ENCODE data around the gene KRTAP22-2.

The KRTAP22-2 gene

DNA sequence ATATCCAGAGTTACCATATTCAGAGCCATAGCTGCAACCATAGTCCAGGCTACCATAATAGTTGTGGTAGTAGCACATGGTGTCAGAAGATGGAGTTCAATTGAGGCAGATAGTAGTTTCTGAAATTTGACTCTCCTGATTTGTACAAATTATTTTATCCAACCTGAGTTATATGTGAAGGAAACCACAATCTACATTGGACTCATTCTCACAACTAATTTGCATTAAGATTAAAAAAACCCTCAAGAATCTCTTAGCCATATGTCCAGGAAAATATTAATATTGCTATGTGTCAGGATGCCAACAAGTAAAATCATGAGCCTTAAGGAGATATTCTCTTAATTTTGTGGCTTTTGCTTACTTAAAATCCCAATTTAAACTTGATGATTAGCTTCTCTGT is at the start of gene KRTAP22-2:
KRTAP22-2 (minus strand) TSS at position 101 of the 400 bp plus-strand sequence.
- no peak for DNase-seq

DNA sequence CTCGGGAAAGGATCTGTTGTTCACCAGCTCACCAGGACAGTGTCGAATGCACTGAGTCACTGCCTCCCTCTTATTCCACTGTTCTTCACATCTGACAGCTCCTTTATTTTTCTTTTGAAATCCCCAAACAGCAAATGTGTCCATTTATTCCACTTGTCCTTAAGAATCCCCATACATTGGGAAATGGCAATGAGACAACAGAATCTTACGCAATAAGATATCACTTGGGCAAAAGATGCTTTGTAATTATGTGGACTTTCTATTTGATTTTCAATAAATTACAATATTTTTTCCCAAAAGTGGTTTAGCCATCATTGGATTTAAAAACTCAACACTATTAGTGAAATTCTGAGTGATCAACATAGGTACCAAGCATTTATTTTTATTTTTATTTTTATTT is 48.5 kb upstream of the KRTAP22-2 start:
- DNase-seq, result no peak

DNA sequence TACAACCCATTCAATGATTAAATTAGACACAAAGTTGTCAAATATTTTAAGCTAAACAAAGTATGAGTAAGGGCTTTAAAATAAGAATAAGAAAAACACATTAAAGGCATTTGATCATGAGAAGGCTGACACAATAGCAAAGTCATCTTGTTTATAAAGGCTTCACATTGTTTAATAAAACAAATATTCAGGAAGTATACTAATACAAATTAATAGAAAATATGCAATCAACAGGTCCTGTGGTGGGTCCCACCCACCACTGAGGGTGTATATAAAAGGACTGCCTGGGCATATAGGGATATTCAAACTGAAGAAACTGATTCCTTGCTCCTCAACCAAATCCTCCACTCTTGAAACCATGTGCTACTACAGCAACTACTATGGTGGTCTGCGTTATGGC is 44.7 kb upstream of the KRTAP22-2 start, which contains the start of gene KRTAP20-2:
KRTAP20-2 (plus strand) TSS at position 301 of the 400 bp plus-strand sequence; CDS start at position 359, 58 bp downstream.
- no peak for DNase-seq

DNA sequence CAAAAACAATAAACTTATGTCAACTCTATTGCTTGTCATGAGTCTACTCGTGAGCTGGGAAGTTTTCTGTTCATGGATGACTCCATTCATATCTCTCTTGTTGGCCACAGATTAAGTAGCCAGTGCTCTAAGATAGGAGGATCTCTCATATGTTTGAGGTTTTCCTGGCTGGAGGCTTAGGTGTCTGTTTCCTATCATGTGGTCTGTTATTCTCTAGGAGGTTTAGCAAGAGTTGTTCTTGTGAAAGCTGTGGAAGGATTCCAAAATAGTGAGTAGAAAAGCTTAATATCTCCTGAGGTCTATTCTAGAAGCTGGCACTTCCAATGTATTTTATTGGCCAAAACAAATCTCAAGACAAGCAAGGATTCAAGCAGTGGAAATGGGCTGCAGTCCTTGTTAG is 39.0 kb upstream of the KRTAP22-2 start:
- DNase-seq, result no peak

- DNase-seq, result no peak
These were observed 37.9 kb upstream of the KRTAP22-2 start for GRCh38 chr21:30628109-30628508.

DNA sequence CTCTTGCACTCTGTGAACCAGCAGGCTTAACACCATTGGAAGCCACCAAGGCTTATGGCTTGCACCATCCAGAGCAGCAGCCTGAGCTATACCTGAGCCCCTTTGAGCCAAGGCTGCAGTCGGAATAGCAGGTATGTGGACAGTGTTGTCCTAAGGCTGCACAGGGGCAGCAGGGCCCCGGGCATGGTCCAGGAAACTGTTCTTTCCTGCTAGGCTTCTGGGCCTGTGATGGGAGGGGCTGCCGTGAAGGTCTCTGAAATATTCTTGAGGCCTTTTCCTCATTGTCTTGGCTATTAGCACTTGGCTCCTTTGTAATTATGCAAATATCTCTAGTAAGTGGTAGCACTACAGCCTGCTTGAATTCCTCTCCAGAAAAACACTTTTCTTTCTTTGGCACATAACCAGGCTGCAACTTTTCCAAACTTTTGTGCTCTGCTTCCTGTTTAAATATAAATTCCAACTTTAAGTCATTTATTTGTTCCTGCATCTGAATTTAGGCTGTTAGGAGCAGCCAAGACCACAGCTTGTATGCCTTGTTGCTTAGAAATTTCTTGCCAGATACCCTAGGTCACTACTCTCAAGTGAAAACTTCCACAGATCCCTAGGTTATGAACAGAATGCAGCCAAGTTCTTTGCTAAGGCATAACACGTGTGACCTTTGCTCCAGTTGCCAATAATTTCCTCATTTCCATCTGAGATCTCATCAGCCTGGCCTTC is 35.4 kb upstream of the KRTAP22-2 start:
- DNase-seq, result no peak

DNA sequence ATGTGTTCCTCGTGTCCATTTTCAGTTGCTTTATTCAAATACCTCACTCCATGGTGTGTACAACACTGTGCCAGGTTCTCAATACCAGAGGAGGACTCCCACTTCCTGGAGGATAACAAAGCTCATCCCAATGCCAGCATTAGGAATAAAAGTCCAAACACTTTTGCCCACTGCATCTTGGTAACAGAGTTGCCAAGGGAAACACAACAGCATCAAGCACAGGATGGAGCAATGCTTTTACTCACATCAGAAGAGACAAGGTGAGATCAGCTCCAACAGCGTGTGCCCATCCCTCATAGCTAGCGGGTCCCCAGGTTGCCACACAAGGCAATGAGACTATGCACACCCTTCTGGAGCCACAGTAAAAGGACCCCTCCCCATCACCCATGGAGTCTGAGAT is 33.2 kb upstream of the KRTAP22-2 start:
- no peak for DNase-seq

GRCh38 chr21:30620522-30620921 is 30.3 kb upstream of the KRTAP22-2 start, which contains the start of gene KRTAP20-4:
Gene KRTAP20-4, plus strand, starts transcription at chr21:30620627.
- DNase-seq, result no peak

- no peak for DNase-seq
These were observed 29.9 kb upstream of the KRTAP22-2 start for GRCh38 chr21:30620080-30620479.

- no peak for DNase-seq
These were observed 25.9 kb upstream of the KRTAP22-2 start, which contains the start of gene KRTAP20-1 for GRCh38 chr21:30616125-30616524. Gene KRTAP20-1, plus strand, starts transcription at chr21:30616425. Its CDS starts 30 bp downstream, at chr21:30616455.

GRCh38 chr21:30615199-30615598 is 25.0 kb upstream of the KRTAP22-2 start:
- DNase-seq, result no peak

- DNase-seq, result no peak
These were observed 23.6 kb upstream of the KRTAP22-2 start, which contains the start of gene KRTAP6-1 for GRCh38 chr21:30613836-30614235. Gene KRTAP6-1, minus strand, starts transcription at chr21:30613930. Its CDS starts 26 bp downstream, at chr21:30613904.

GRCh38 chr21:30612132-30612531 is 21.9 kb upstream of the KRTAP22-2 start:
- DNase-seq, result no peak

DNA sequence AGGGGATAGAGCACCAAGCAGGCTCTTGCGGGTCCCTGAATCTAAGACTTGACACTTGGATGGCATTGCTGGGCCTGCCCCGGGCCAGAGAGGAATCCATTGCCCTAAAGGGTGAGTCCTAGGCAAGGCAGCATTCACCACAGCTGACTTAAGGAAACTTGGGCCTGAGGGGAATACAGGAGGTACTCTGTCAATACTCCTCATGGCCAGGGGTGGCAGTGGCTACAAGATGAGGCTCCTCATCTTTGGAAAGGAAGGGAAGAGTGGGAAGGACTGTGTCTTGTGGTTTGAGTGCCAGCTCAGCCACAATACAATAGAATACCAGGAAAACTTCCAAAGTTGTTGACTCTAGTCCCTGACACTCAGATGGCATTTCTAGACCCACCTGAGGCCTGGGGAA is 15.8 kb upstream of the KRTAP22-2 start:
- no peak for DNase-seq

DNA sequence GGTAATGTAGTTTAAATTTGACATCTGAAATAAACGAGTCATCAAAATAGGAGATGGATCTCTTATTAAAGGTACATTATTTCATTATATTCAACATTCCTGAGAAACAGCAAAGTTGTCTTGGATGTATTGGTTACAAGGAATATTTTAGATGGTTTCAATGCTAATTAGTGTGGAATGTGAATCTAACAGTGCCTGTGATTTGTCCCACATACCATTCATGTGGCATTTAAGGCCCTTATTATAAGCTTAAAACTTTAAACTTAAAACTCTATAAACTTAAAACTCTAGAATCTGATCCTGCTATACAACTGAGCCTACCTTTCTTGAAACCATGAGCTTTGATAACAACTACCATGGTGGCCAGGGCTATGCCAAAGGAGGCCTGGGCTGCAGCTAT is 10.6 kb upstream of the KRTAP22-2 start, which contains the start of gene KRTAP22-1:
KRTAP22-1 (plus strand) TSS at position 301 of the 400 bp plus-strand sequence.
- DNase-seq, result no peak

DNA sequence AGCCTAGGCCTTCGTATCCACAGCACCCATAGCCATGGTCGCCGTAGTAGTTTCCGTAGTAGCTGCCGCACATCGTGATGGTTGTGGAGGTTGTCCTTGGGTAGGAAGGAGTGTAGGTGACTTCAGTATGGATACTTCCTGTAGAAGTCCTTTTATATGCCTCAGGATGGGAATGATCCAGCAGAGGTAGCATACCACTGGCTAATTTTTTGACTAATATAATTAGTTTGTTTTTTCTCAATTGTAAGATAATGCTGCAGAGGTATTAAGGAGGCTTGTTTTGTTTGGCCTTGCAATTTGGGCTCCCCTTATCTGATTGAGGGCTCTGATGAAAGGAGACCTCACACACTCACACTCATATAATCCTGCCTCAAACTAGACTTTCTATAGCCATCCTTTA is 8.6 kb upstream of the KRTAP22-2 start, which contains the start of gene KRTAP6-2:
KRTAP6-2 (minus strand) TSS at position 101 of the 400 bp plus-strand sequence; CDS start at position 73, 28 bp downstream.
- no peak for DNase-seq

- no peak for DNase-seq
These were observed 1.9 kb upstream of the KRTAP22-2 start, which contains the start of gene KRTAP6-3 for GRCh38 chr21:30592140-30592539. Gene KRTAP6-3, plus strand, starts transcription at chr21:30592440. Its CDS starts 6 bp downstream, at chr21:30592446.

DNA sequence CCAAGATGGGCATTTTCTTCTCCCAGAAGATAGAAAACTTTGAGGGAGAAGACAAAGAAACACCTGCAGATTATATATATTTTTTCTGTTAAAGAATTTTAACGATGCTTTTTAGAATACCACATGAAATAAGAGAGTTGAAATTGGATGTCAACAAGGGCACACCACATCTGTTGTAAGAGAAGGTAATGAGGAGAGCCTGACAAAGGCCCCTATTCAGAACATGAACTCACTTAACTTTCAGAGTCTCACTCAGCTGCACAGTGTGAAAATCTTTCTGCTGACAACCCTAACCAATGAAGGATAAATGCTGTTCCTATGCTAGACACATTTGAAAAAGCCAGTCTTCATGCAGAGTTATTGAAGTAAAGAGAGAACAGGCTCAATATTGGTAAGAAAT is 7.3 kb downstream of the KRTAP22-2 start:
- DNase-seq, result no peak

- DNase-seq, result no peak
These were observed 10.1 kb downstream of the KRTAP22-2 start for GRCh38 chr21:30580132-30580531.

DNA sequence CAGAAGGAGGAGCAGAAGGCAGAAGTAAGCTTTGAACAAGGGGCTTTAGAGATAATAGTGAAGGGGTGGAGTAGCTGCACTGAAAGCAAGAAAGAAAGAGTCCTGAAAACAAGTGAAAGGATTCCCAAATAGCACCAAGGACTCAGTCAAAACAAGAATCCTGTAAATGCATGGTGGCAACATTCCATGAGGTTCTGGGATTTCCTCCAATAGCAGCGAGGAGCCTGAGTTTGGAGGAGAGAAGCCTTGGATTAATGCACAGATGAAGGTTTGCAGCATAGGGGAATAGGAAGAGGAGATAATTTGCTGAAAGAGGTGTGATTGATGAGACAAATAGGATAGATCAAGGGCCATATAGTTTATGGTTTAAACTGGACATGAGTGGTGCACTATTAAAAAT is 10.9 kb downstream of the KRTAP22-2 start:
- DNase-seq, result no peak

- no peak for DNase-seq
These were observed 12.4 kb downstream of the KRTAP22-2 start for GRCh38 chr21:30577766-30578165.

GRCh38 chr21:30567617-30568016 is 22.6 kb downstream of the KRTAP22-2 start:
- no peak for DNase-seq

DNA sequence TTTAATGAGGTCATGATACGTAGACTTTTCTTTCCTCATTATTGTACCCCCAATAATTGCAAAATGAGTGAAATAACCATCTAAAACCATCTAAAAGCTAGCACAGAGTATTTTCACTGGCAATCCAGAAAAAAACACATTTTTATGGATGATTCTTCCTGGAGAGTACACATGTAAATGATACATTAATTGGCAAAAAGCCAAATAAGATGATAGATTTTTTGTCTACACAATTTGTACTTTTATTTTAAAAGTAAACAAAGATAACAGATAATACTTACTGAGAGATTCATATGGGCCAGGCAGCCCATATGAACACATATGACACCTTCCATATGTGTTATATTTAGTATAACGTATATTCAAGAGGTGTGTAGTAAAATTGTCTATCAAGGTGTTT is 26.6 kb downstream of the KRTAP22-2 start:
- no peak for DNase-seq

Measured in amygdala (tissue), 56 donors.